Pancreas (tissue), 10 donors: ENCODE measurements around the gene CAMK2A. TPM values are rescaled to one million over a fixed set of nuclear protein-coding genes. Genes with fewer than 3 reads are reported as not detected.
A peak's percentile ranks its signal among the peaks of the same experiment; 100 is the strongest.

Source experiments
- ATAC-seq, 4 donors: fragments of 200-7000 bp; cut with Tn5 transposase; one replicate each; pipeline versions ENCODE4 v1.8.0 to v1.9.1; 2020; ENCODE audit warnings: mild to moderate bottlenecking in 4 of 4, moderate library complexity in 4 of 4
- DNase-seq, 6 donors: peaks; one replicate each; pipeline ENCODE4 v3.0.0-alpha.2; 2020
- FAIRE-seq: peaks from 2 replicates; lab custom pipeline; 2012; peaks lifted over from hg19 to GRCh38; lab: Jason Lieb, UNC
- H3K27ac ChIP-seq, 4 donors: fragments of 200-600 bp; sonication (generic); 1 replicate in 3 of 4; 2 replicates in 1 of 4; pipeline versions ENCODE4 v1.5.0 to v1.8.0; 2020
- H3K27me3 ChIP-seq, 4 donors: fragments of 200-600 bp; one replicate each; pipeline ENCODE4 v1.8.0; 2021
- H3K36me3 ChIP-seq, 3 donors: fragments of 200-600 bp; sonication (generic) in 1 of 3; one replicate each; pipeline versions ENCODE4 v1.5.0 to v1.8.0; 2020 to 2021
- H3K4me1 ChIP-seq, 3 donors: fragments of 200-600 bp; one replicate each; pipeline ENCODE4 v1.8.0; 2021
- H3K4me3 ChIP-seq, 4 donors: fragments of 200-600 bp; sonication (generic) in 2 of 4; one replicate each; pipeline versions ENCODE4 v1.5.0 to v1.8.0; 2020 to 2021
- H3K9me3 ChIP-seq, 4 donors: fragments of 200-600 bp; one replicate each; pipeline ENCODE4 v1.8.0; 2021
- CTCF ChIP-seq, 4 donors: fragments of 200-600 bp; sonication (generic) in 3 of 4; IDR thresholded peaks; one replicate each; pipeline versions ENCODE4 v1.5.0 to v1.8.0; 2021; ENCODE audit warnings: antibody characterized with exemption in 4 of 4
- WGBS, 2 donors: extraction: QIAGEN DNeasy Blood & Tissue Kit; methylation state at CpG; one replicate each; pipeline ENCODE4 v1.1.7; 2013; 5-methylcytosine and 5-hydroxymethylcytosine counted together
- intact Hi-C, 3 donors: fragments of 100-400 bp; cut with DNase I; formaldehyde crosslinking; loops; one replicate each; pipeline versions ENCODE4 v1.11.1 to v1.14.2; 2022
- polyA plus RNA-seq, 2 donors: library from polyadenylated mRNA; stranded (reverse); fragments of 200-250 nt; gene quantifications; one replicate each; pipeline ENCODE4 v1.2.3, GENCODE V29; 2013
- total RNA-seq, 6 donors: library from RNA; stranded (reverse); fragmentation: NEBNext Ultra II Directional in 4 of 6; extraction: Animal tissue kit (Norgen Biotek cat#: 25700) in 4 of 6; gene quantifications; one replicate each; pipeline versions ENCODE4 v1.2.1 to v1.2.4, GENCODE V29; 2021 to 2023
- donor health status: healthy with polysubstance abuse.
- donor health status: DM: no; HTN: no; CAD: no; lungs with moderate emphysema.
- donor health status: DM: no; HTN: no; CAD: no.
- donor health status: control.
- donor health status: control.
- donor health status: Bipolar disorder and iron deficiency.
- donor health status: DM: yes; HTN: yes; CAD: no.
- donor health status: DM: no; HTN: no; CAD: no.
- donor health status: DM: no; HTN: no; CAD: no.
- donor health status: DM: yes; HTN: yes; CAD: no.

CAMK2A gene
- total and polyA plus RNA-seq, 8 donors = 0.03 to 0.19 (median 0.08) TPM; not detected in 3

DNA sequence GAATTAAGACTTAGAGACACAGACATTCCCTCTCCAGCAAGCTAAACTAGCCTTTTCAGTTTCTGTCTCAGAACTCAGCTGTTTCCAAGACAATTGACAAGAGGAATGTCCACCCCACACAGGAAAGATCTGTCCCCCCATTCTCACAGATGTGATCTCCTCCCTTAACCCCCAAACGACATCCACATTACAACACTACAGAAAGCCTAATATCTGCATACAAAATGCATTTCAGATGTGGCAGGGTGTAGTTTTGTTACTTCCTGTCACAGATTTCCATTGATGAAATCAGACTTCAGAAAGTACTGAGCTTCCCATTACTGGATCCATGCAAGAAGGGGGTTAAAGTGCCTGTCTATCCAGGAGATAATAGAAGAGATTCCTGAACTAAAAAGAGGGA lies 16.0 kb upstream of the CAMK2A start:
- Histone ChIP-seq H3K4me1 (peaks cover 0 to 4% (median 0%) of the 10 kb centered on the region in 3 donors), H3K4me3 (no peak overlapping the region), H3K9me3 (no peaks in the 10 kb centered on the region), H3K36me3 (no peaks in the 10 kb centered on the region), H3K27ac (no peak overlapping the region), H3K27me3 (peaks cover 0 to 6% (median 0%) of the 10 kb centered on the region in 4 donors)
- intact Hi-C loops = no loop called here
- 32 to 38% methylated on average over 1 of the region's 1 CpG for WGBS, 2 donors
- DNase-seq = no peak
- no peak for FAIRE-seq
- TF ChIP-seq CTCF (IDR thresholded peaks at IDR 0.05) = no peak
- ATAC-seq = no peak

- FAIRE-seq (no peak), DNase-seq (no peak), ATAC-seq (no peak)
- intact Hi-C loops = no loop called here
- Histone ChIP-seq H3K9me3 (no peaks in the 10 kb centered on the region), H3K27me3 (peaks cover 0 to 6% (median 0%) of the 10 kb centered on the region in 4 donors), H3K36me3 (no peaks in the 10 kb centered on the region), H3K4me1 (peaks cover 0 to 4% (median 0%) of the 10 kb centered on the region in 3 donors), H3K27ac (no peak overlapping the region), H3K4me3 (no peak overlapping the region)
- 82 to 88% methylated on average over 2 of the region's 2 CpGs for WGBS, 2 donors
- no peak for TF ChIP-seq CTCF (IDR thresholded peaks at IDR 0.05)
Observed at GRCh38 chr5:150305095-150305494, 15.5 kb upstream of the CAMK2A start.

DNA sequence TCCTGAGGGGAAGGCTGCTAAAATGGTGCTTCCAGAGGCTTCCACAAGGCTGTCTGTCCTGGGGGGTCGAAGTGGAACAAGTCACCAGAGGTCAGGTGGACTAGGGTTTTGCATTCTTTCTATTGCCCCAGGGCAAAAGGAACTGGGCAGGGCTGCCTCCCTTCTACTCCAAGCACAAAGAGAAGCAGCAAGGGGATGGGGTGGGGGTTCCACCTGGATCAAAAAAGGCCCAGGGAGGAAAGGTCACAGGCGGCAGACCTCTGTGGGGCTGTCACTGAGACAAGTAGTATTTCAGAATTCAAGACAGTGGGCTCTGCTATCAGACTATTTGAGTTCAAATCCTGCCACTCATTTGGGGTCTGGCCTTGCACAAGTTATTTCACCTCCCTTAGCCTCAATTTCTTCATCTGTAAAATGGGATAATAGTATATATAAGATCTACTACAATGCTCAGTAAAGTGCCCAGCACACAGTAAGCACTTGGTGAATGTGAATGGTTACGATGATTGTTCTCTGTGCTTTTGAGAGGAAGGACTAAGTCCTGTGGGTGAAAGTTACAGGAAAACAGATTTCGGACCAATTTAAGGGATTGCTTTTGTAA lies 15.0 kb upstream of the CAMK2A start:
- intact Hi-C loops = no loop called here
- TF ChIP-seq CTCF (IDR thresholded peaks at IDR 0.05) = no peak
- H3K4me3 ChIP-seq = no peak overlapping the region
- WGBS, 2 donors = 77% methylated on average over 4 of the region's 4 CpGs
- ATAC-seq = no peak
- no peaks in the 10 kb centered on the region for H3K36me3 ChIP-seq
- H3K9me3 ChIP-seq = no peaks in the 10 kb centered on the region
- H3K4me1 ChIP-seq = peaks cover 0 to 4% (median 0%) of the 10 kb centered on the region in 3 donors
- DNase-seq = peak in 1 of 6 donors; percentile 30
- FAIRE-seq = no peak
- H3K27ac ChIP-seq = no peak overlapping the region
- peaks cover 0 to 6% (median 0%) of the 10 kb centered on the region in 4 donors for H3K27me3 ChIP-seq

GRCh38 chr5:150303660-150304386 lies 14.2 kb upstream of the CAMK2A start:
- H3K27me3 ChIP-seq = peaks cover 0 to 6% (median 0%) of the 10 kb centered on the region in 4 donors
- ATAC-seq (peak in 1 of 4 donors; percentile 9), FAIRE-seq (no peak), DNase-seq (peak in 1 of 6 donors; percentile 12)
- H3K9me3 ChIP-seq = no peaks in the 10 kb centered on the region
- intact Hi-C loops = no loop called here
- no peak overlapping the region for H3K27ac ChIP-seq
- H3K4me3 ChIP-seq = no peak overlapping the region
- H3K36me3 ChIP-seq = no peaks in the 10 kb centered on the region
- TF ChIP-seq CTCF (IDR thresholded peaks at IDR 0.05) = no peak
- WGBS, 2 donors = 69 to 78% methylated on average over 7 of the region's 7 CpGs
- H3K4me1 ChIP-seq = peaks cover 0 to 4% (median 0%) of the 10 kb centered on the region in 3 donors
